ENCODE results near the gene C17orf113. TPM values are rescaled to one million over a fixed set of nuclear protein-coding genes. Genes with fewer than 3 reads are reported as not detected.

The C17orf113 gene
- total and polyA plus RNA-seq, 8 donors: 1.2 to 2.2 (median 1.8) TPM

DNA sequence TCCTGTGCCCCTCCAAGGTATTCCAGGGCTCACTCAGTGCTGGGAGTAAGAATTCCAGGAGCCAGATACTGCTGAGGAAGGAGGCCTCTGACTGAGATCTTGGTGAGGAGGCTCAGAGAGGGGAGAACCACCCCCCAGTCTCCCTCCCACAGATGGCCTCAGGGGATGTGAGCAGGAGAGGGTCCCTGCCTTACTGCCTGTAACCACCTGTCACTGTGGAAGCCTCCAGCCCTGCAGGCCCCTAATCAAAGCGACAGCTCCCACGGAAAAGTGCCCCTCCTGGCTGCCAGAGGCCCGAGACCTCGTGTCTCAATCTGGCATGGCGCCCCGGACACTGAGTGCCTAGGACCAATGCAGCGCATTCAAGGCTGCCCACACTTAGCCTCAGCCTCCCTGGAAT, 7.7 kb upstream of the C17orf113 start:
- intact Hi-C loops (cut with DNase I): no loop called here
- H3K27ac ChIP-seq: no peak overlapping the region
- H3K4me1 ChIP-seq: no peaks in the 10 kb centered on the region
- no peaks in the 10 kb centered on the region for H3K36me3 ChIP-seq
- TF ChIP-seq, protein P1, sequence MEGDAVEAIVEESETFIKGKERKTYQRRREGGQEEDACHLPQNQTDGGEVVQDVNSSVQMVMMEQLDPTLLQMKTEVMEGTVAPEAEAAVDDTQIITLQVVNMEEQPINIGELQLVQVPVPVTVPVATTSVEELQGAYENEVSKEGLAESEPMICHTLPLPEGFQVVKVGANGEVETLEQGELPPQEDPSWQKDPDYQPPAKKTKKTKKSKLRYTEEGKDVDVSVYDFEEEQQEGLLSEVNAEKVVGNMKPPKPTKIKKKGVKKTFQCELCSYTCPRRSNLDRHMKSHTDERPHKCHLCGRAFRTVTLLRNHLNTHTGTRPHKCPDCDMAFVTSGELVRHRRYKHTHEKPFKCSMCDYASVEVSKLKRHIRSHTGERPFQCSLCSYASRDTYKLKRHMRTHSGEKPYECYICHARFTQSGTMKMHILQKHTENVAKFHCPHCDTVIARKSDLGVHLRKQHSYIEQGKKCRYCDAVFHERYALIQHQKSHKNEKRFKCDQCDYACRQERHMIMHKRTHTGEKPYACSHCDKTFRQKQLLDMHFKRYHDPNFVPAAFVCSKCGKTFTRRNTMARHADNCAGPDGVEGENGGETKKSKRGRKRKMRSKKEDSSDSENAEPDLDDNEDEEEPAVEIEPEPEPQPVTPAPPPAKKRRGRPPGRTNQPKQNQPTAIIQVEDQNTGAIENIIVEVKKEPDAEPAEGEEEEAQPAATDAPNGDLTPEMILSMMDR (IDR thresholded peaks at IDR 0.05): no peak
- no peak for DNase-seq
- H3K27me3 ChIP-seq: no peaks in the 10 kb centered on the region
- ATAC-seq: no peak
- WGBS, 2 donors: 67 to 74% methylated on average over 7 of the region's 7 CpGs
- FAIRE-seq: no peak
- no peak overlapping the region for H3K4me3 ChIP-seq
- no peaks in the 10 kb centered on the region for H3K9me3 ChIP-seq

GRCh38 chr17:42056635-42057034, 6.2 kb upstream of the C17orf113 start:
- ATAC-seq: no peak
- no peak for FAIRE-seq
- H3K27ac ChIP-seq: no peak overlapping the region
- DNase-seq: no peak
- intact Hi-C loops (cut with DNase I): no loop called here
- TF ChIP-seq, protein P1 (IDR thresholded peaks at IDR 0.05): no peak
- H3K4me3 ChIP-seq: no peak overlapping the region
- no peaks in the 10 kb centered on the region for H3K27me3 ChIP-seq
- no peaks in the 10 kb centered on the region for H3K4me1 ChIP-seq
- H3K9me3 ChIP-seq: no peaks in the 10 kb centered on the region
- WGBS, 2 donors: 78 to 82% methylated on average over 3 of the region's 3 CpGs
- H3K36me3 ChIP-seq: no peaks in the 10 kb centered on the region

- FAIRE-seq: no peak
- WGBS, 2 donors: 61 to 69% methylated on average over 6 of the region's 6 CpGs
- Histone ChIP-seq H3K36me3 (no peaks in the 10 kb centered on the region), H3K9me3 (no peaks in the 10 kb centered on the region), H3K4me3 (no peak overlapping the region), H3K27me3 (no peaks in the 10 kb centered on the region), H3K27ac (no peak overlapping the region), H3K4me1 (peaks cover 0 to 4% (median 0%) of the 10 kb centered on the region in 3 donors)
- no peak for DNase-seq
- TF ChIP-seq, protein P1 (IDR thresholded peaks at IDR 0.05): no peak
- intact Hi-C loops (cut with DNase I): no loop called here
- no peak for ATAC-seq
Observed at GRCh38 chr17:42055496-42055895, 5.1 kb upstream of the C17orf113 start.

GRCh38 chr17:42055027-42055426, 4.6 kb upstream of the C17orf113 start:
- H3K27ac ChIP-seq: no peak overlapping the region
- ATAC-seq (no peak), FAIRE-seq (no peak), DNase-seq (no peak)
- no peak overlapping the region for H3K4me3 ChIP-seq
- 42 to 50% methylated on average over 3 of the region's 3 CpGs for WGBS, 2 donors
- intact Hi-C loops (cut with DNase I): no loop called here
- H3K9me3 ChIP-seq: no peaks in the 10 kb centered on the region
- no peaks in the 10 kb centered on the region for H3K27me3 ChIP-seq
- H3K4me1 ChIP-seq: peaks cover 0 to 4% (median 0%) of the 10 kb centered on the region in 3 donors
- no peaks in the 10 kb centered on the region for H3K36me3 ChIP-seq
- TF ChIP-seq, protein P1 (IDR thresholded peaks at IDR 0.05): no peak

GRCh38 chr17:42053731-42054500, 3.5 kb upstream of the C17orf113 start:
- intact Hi-C loops (cut with DNase I): no loop called here
- FAIRE-seq: no peak
- H3K27me3 ChIP-seq: no peaks in the 10 kb centered on the region

More at GRCh38 chr17:42053731-42054500, 3.5 kb upstream of the C17orf113 start:
- no peak overlapping the region for H3K27ac ChIP-seq
- H3K4me1 ChIP-seq: peaks cover 0 to 4% (median 0%) of the 10 kb centered on the region in 3 donors
- no peaks in the 10 kb centered on the region for H3K36me3 ChIP-seq
- ATAC-seq (no peak), DNase-seq (no peak)
- WGBS, 2 donors: 56 to 57% methylated on average over 12 of the region's 12 CpGs
- H3K9me3 ChIP-seq: no peaks in the 10 kb centered on the region
- TF ChIP-seq, protein P1 (IDR thresholded peaks at IDR 0.05): no peak
- H3K4me3 ChIP-seq: no peak overlapping the region
